Ovary (tissue), 3 donors: ENCODE data around the gene C18orf54.

Experiments
- CTCF ChIP-seq, 3 donors: fragments of 450-650 bp in 2 of 3; fragments of 200-600 bp in 1 of 3; IDR thresholded peaks; one replicate each; pipeline versions ENCODE4 v1.5.1 to v1.8.0; 2016 to 2022; ENCODE audit warnings: antibody characterized with exemption in 3 of 3, mild to moderate bottlenecking in 1 of 3
- EP300 ChIP-seq: sonication (generic); formaldehyde crosslinking; IDR thresholded peaks from one replicate; pipeline ENCODE4 v1.6.1; 2017; ENCODE audit warnings: antibody characterized with exemption
- POLR2A ChIP-seq: fragments of 450-650 bp; IDR thresholded peaks from one replicate; pipeline ENCODE4 v1.6.1; 2017; ENCODE audit warnings: antibody characterized with exemption, mild to moderate bottlenecking, moderate library complexity
- donor health status: DM: no; HTN: no; CAD: no.

GRCh38 chr18:54423831-54424230 lies 66.1 kb downstream of the C18orf54 start:
- TF ChIP-seq CTCF (IDR thresholded peaks at IDR 0.05), result no peak
- no peak for TF ChIP-seq POLR2A
- TF ChIP-seq EP300, result no peak
